Measurements from ENCODE around the gene PLA2G3. TPM values are rescaled to one million over a fixed set of nuclear protein-coding genes. Genes with fewer than 3 reads are reported as not detected.
"Not testable (repeated sequence)": the region's sequence is repeated elsewhere in the genome, so short reads cannot be mapped to it uniquely, and the experiment has no call there.

Gene PLA2G3
- total and polyA plus RNA-seq, 9 donors: 0.13 TPM; not detected in 8

- intact Hi-C loops (cut with DNase I): loop anchor here in 1 of 4 donors (10.0 kb wide), 1 partner anchor 47 kb away; the partner anchor contains the start of gene PLA2G3
- TF ChIP-seq POLR2A (IDR thresholded peaks at IDR 0.05) (no peak), CTCF (IDR thresholded peaks at IDR 0.05) (no peak), EP300 (IDR thresholded peaks at IDR 0.05) (no peak)
- no peaks in the 10 kb centered on the region for H3K27me3 ChIP-seq
- no peaks in the 10 kb centered on the region for H3K36me3 ChIP-seq
- WGBS, 3 donors: 66 to 72% (median 70%) methylated on average over 10 of the region's 10 CpGs
- no peak for DNase-seq
- no peak overlapping the region for H3K4me3 ChIP-seq
- H3K9me3 ChIP-seq: no peaks in the 10 kb centered on the region
- peaks cover 2% of the 10 kb centered on the region for H3K4me1 ChIP-seq (ENCODE audit: insufficient read depth)
- H3K27ac ChIP-seq: no peak overlapping the region
Measured at GRCh38 chr22:31097941-31098631, 42.2 kb downstream of the PLA2G3 start.

GRCh38 chr22:31097539-31097938 lies 42.8 kb downstream of the PLA2G3 start:
- DNase-seq; H3K4me3 ChIP-seq; H3K27ac ChIP-seq; H3K4me1 ChIP-seq (ENCODE audit: insufficient read depth); H3K36me3 ChIP-seq; H3K9me3 ChIP-seq; H3K27me3 ChIP-seq: not testable (repeated sequence)
- 95 to 96% (median 95%) methylated on average over 5 of the region's 5 CpGs for WGBS, 3 donors
- intact Hi-C loops (cut with DNase I): loop anchor here in 1 of 4 donors (10.0 kb wide), 1 partner anchor 47 kb away; the partner anchor contains the start of gene PLA2G3

GRCh38 chr22:31096657-31097279 lies 43.5 kb downstream of the PLA2G3 start:
- Histone ChIP-seq H3K27ac (no peak overlapping the region), H3K27me3 (no peaks in the 10 kb centered on the region), H3K9me3 (no peaks in the 10 kb centered on the region), H3K36me3 (no peaks in the 10 kb centered on the region), H3K4me3 (no peak overlapping the region), H3K4me1 (ENCODE audit: insufficient read depth) (peaks cover 7% of the 10 kb centered on the region)
- no peak for TF ChIP-seq EP300 (IDR thresholded peaks at IDR 0.05)
- no peak for TF ChIP-seq POLR2A (IDR thresholded peaks at IDR 0.05)
- no peak for TF ChIP-seq CTCF (IDR thresholded peaks at IDR 0.05)
- DNase-seq: peak in 1 of 5 donors; percentile 26
- 83 to 85% (median 83%) methylated on average over 27 of the region's 27 CpGs for WGBS, 3 donors
- intact Hi-C loops (cut with DNase I): loop anchor here in 1 of 4 donors (10.0 kb wide), 1 partner anchor 48 kb away; the partner anchor contains the start of gene PLA2G3

GRCh38 chr22:31095637-31096249 lies 44.6 kb downstream of the PLA2G3 start:
- intact Hi-C loops (cut with DNase I): loop anchor here in 1 of 4 donors (10.0 kb wide), 1 partner anchor 49 kb away; the partner anchor contains the start of gene PLA2G3
- peak in 1 of 5 donors; percentile 1 for DNase-seq
- Histone ChIP-seq H3K4me1 (ENCODE audit: insufficient read depth) (peaks cover 7% of the 10 kb centered on the region), H3K9me3 (no peaks in the 10 kb centered on the region), H3K27me3 (no peaks in the 10 kb centered on the region), H3K36me3 (no peaks in the 10 kb centered on the region), H3K27ac (no peak overlapping the region), H3K4me3 (no peak overlapping the region)
- 78 to 86% (median 84%) methylated on average over 3 of the region's 3 CpGs for WGBS, 3 donors
- TF ChIP-seq POLR2A (IDR thresholded peaks at IDR 0.05): no peak
- TF ChIP-seq CTCF (IDR thresholded peaks at IDR 0.05): no peak
- no peak for TF ChIP-seq EP300 (IDR thresholded peaks at IDR 0.05)

Measured in ovary (tissue), 9 donors.